Testis (tissue), 3 donors: Measurements from ENCODE around the gene NEUROG1. TPM values are rescaled to one million over a fixed set of nuclear protein-coding genes. Genes with fewer than 3 reads are reported as not detected.
A peak's percentile ranks its signal among the peaks of the same experiment; 100 is the strongest.

Experiments
- DNase-seq: peaks from one replicate; pipeline ENCODE4 v3.0.0-alpha.2; 2019
- H3K27ac ChIP-seq, 2 donors: fragments of 200-600 bp; sonication (generic); one replicate each; pipeline ENCODE4 v1.5.1; 2019
- H3K27me3 ChIP-seq: fragments of 200-600 bp; sonication (generic); one replicate; pipeline ENCODE4 v1.5.1; 2019
- H3K36me3 ChIP-seq: fragments of 200-600 bp; sonication (generic); one replicate; pipeline ENCODE4 v1.5.1; 2017; ENCODE audit warnings: low read depth; ENCODE audit errors: missing control alignments
- H3K4me1 ChIP-seq: fragments of 200-600 bp; sonication (generic); one replicate; pipeline ENCODE4 v1.5.1; 2019
- H3K4me3 ChIP-seq, 2 donors: fragments of 200-600 bp; sonication (generic); one replicate each; pipeline ENCODE4 v1.5.1; 2017 to 2019
- H3K9me3 ChIP-seq: fragments of 200-600 bp; sonication (generic); one replicate; pipeline ENCODE4 v1.5.1; 2017
- POLR2A ChIP-seq: fragments of 450-650 bp; IDR thresholded peaks from one replicate; pipeline ENCODE4 v1.6.1; 2017; ENCODE audit warnings: antibody characterized with exemption, mild to moderate bottlenecking, moderate library complexity
- WGBS, 2 donors: methylation state at CpG; one replicate each; pipeline ENCODE4 v1.1.5; 2018; 5-methylcytosine and 5-hydroxymethylcytosine counted together
- intact Hi-C: fragments of 100-400 bp; cut with DNase I; formaldehyde crosslinking; loops from one replicate; pipeline ENCODE4 v1.15.1; 2023; ENCODE audit warnings: low total_unique reads
- polyA plus RNA-seq: library from polyadenylated mRNA; stranded (reverse); fragments of 350-450 nt; fragmentation: Illumina TruSeq; extraction: RNeasy Lipid Tissue Mini Kit (QIAGEN cat#74804); gene quantifications from one replicate; pipeline ENCODE4 v1.2.3, GENCODE V29; 2014; ENCODE audit warnings: low read depth, low replicate concordance; ENCODE audit not compliant: insufficient read depth
- total RNA-seq, 2 donors: library from RNA; depleted of rRNA; stranded (reverse); fragments of >200 nt; gene quantifications; one replicate each; pipeline ENCODE4 v1.2.3, GENCODE V29; 2016
- TF ChIP-seq, protein P1 (sequence below), 3 experiments: fragments of 450-650 bp in 2 of 3; fragments of 200-600 bp in 1 of 3; sonication (generic) in 1 of 3; IDR thresholded peaks; one replicate each; pipeline ENCODE4 v1.5.1; 2016 to 2019; ENCODE audit warnings: antibody characterized with exemption in 3 of 3, mild to moderate bottlenecking in 2 of 3, moderate library complexity in 1 of 3

NEUROG1 gene
- total and polyA plus RNA-seq, 3 donors from 2014 or later, result not detected

DNA sequence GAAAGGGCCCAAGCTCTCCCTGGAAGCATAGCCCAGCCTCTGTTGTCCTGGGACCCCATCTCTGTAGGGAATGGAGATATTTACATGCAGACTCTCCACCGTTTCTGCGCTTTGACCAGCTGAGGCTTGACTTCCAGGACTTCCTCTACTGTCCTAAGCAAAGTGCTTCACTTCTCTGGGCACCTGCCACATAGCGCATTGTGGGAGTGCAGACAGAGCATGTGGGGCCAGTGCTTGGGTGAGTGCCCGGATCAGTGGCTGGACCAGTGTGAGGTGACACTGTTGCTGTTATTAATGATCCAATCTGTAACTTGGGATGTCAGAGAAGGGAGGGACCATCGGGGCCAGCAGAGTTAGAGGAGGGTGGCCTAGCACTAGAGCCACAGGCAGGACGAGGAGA lies 32.5 kb upstream of the NEUROG1 start:
- DNase-seq, result peak; percentile 54
- Histone ChIP-seq H3K36me3 (no peaks in the 10 kb centered on the region), H3K27ac (no peak overlapping the region), H3K9me3 (no peaks in the 10 kb centered on the region), H3K27me3 (no peaks in the 10 kb centered on the region), H3K4me3 (no peak overlapping the region), H3K4me1 (no peaks in the 10 kb centered on the region)
- 65 to 70% methylated on average over 6 of the region's 6 CpGs for WGBS, 2 donors
- intact Hi-C loops, result no loop called here
- TF ChIP-seq POLR2A, result no peak
- TF ChIP-seq, protein P1, sequence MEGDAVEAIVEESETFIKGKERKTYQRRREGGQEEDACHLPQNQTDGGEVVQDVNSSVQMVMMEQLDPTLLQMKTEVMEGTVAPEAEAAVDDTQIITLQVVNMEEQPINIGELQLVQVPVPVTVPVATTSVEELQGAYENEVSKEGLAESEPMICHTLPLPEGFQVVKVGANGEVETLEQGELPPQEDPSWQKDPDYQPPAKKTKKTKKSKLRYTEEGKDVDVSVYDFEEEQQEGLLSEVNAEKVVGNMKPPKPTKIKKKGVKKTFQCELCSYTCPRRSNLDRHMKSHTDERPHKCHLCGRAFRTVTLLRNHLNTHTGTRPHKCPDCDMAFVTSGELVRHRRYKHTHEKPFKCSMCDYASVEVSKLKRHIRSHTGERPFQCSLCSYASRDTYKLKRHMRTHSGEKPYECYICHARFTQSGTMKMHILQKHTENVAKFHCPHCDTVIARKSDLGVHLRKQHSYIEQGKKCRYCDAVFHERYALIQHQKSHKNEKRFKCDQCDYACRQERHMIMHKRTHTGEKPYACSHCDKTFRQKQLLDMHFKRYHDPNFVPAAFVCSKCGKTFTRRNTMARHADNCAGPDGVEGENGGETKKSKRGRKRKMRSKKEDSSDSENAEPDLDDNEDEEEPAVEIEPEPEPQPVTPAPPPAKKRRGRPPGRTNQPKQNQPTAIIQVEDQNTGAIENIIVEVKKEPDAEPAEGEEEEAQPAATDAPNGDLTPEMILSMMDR (IDR thresholded peaks at IDR 0.05), result no peak

DNA sequence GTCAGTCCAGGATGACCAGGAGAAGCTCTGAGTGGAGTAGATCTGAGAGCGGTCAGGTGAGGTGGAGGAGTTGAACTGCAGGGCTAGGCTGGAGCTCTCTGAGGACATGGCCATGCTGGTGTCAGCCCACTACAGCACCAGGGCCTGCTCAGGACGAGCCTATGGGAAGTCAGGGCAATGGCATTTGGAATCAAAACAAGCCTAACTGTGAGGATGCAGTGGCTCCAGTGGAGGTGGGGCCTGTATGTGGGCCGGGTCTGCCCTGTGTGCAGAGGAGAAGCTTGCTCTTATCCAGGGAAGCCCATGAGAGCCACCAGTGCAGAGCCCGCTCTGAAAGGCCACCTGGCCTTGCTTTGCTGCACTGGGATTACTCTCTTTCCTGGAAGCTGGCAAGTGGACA lies 31.9 kb upstream of the NEUROG1 start:
- H3K27ac ChIP-seq, result no peak overlapping the region
- WGBS, 2 donors, result 80 to 90% methylated on average over 3 to 4 of the region's 4 CpGs
- no peak for TF ChIP-seq POLR2A
- TF ChIP-seq, protein P1 (IDR thresholded peaks at IDR 0.05), result no peak
- no peak overlapping the region for H3K4me3 ChIP-seq
- no peaks in the 10 kb centered on the region for H3K9me3 ChIP-seq
- no peak for DNase-seq
- intact Hi-C loops, result no loop called here
- H3K4me1 ChIP-seq, result no peaks in the 10 kb centered on the region
- H3K27me3 ChIP-seq, result no peaks in the 10 kb centered on the region
- no peaks in the 10 kb centered on the region for H3K36me3 ChIP-seq

- no peak for DNase-seq
- intact Hi-C loops, result no loop called here
- H3K36me3 ChIP-seq, result no peaks in the 10 kb centered on the region
- H3K27ac ChIP-seq, result no peak overlapping the region
- no peak overlapping the region for H3K4me3 ChIP-seq
- H3K27me3 ChIP-seq, result no peaks in the 10 kb centered on the region
- 65 to 70% methylated on average over 16 of the region's 16 CpGs for WGBS, 2 donors
- H3K4me1 ChIP-seq, result no peaks in the 10 kb centered on the region
- H3K9me3 ChIP-seq, result no peaks in the 10 kb centered on the region
- no peak for TF ChIP-seq POLR2A
- TF ChIP-seq, protein P1 (IDR thresholded peaks at IDR 0.05), result no peak
These were observed 30.9 kb upstream of the NEUROG1 start for GRCh38 chr5:135566422-135567400.

DNA sequence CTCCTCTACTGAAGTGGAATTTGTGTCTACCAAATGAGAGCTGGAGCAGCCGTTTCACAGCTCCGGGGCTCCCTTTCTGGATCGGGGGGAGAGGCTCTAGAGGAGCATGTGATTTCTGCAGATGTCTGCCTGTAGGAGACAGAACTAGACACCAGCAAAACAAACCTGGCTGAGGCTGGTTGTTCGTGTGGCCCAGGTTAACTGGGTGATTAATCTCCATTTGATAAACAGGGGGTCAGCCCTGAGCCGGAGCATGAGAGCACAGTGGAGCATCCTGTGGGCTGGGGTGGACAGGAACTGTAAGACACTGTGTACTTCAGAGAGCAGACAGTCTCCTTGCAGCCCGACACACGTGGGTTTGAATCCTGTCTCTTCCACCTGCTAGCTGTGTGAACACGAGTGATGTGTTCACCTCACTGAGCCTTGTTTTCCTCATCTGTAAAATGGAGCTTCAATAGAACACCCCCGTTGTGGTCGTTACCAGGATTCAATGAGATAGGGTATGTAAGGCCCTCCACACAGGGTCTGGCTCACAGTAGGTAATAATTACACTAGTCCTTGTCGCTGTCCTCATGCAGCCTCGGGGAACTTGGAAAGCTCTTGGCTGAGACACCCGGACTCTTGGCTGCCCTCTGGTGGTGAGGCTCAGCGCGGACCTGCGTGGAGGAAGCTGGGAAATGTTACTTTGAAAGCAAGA lies 30.1 kb upstream of the NEUROG1 start:
- DNase-seq, result peak; percentile 86
- H3K36me3 ChIP-seq, result no peaks in the 10 kb centered on the region
- no peak overlapping the region for H3K4me3 ChIP-seq
- TF ChIP-seq POLR2A, result no peak
- TF ChIP-seq, protein P1 (IDR thresholded peaks at IDR 0.05), result peak; percentile 54 to 76 (median 75)
- WGBS, 2 donors, result 27 to 35% methylated on average over 16 of the region's 16 CpGs
- no peaks in the 10 kb centered on the region for H3K4me1 ChIP-seq
- H3K9me3 ChIP-seq, result no peaks in the 10 kb centered on the region
- H3K27me3 ChIP-seq, result no peaks in the 10 kb centered on the region
- intact Hi-C loops, result no loop called here
- no peak overlapping the region for H3K27ac ChIP-seq
